ENCODE results near the gene MLN. TPM values are rescaled to one million over a fixed set of nuclear protein-coding genes. Genes with fewer than 3 reads are reported as not detected.

MLN gene
- total and polyA plus RNA-seq, 2 of the 4 experiments (the other 2 are of a cell fraction) = not detected

DNA sequence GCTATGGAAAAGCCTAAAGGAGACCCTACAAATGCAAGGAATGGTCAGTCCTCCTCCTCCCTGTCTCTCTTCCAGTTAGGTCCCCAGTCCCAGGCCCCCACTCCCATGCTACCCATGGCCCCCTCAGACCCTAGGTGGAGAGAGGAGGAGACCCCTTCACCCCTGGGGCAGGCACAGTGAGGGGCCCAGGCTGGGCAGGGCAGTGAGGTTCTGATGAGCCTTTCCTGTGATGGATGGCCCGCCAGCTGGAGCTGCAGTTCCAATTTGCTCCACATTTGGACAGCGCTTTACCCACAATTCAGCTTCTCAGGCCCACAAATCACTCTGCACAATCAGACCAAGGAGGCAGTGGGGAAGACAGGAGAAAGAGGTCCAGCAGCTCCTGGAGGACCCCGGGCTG lies 37.3 kb upstream of the MLN start:
- peak overlapping the region; percentile 64 for H3K27ac ChIP-seq (ENCODE audit: insufficient read depth, low read length)
- H2BK120ac ChIP-seq (ENCODE audit: low read depth, low read length) = peak overlapping the region; percentile 96
- ChIA-PET POLR2A (ENCODE audit: unreplicated experiment) (no interaction called here), CTCF (interaction anchor here (1.1 to 1.6 kb wide), 4 partner anchors 10 to 130 kb away, joined by 3 to 5 read pairs (median 4); partner anchors contain the start of gene UQCC2)
- H3K9ac ChIP-seq (ENCODE audit: low read depth, low read length) = no peak overlapping the region
- no CpG with 5 or more reads among the region's 3 CpGs for WGBS, 2 experiments (ENCODE audit: extremely low coverage in 2 of 2, insufficient read length in 1 of 2)
- H2AFZ ChIP-seq (replicated peaks; ENCODE audit: low read length, poor library complexity) = no peak overlapping the region
- no peak overlapping the region for H2AK9ac ChIP-seq (replicated peaks; ENCODE audit: low read depth, low read length, poor library complexity)
- intact Hi-C loops (cut with micrococcal nuclease) = loop anchor here (2.0 kb wide), 2 partner anchors 52 to 70 kb away; partner anchors contain the start of gene LEMD2
- no peaks in the 10 kb centered on the region for H3K27me3 ChIP-seq (ENCODE audit: control insufficient read depth, insufficient read depth, low read length)
- peak overlapping the region; percentile 84 for H2BK5ac ChIP-seq (ENCODE audit: low read depth, low read length, poor library complexity, severe bottlenecking)
- in situ Hi-C loops (cut with MboI; ENCODE audit: low sequenced_read_pairs) = no loop called here
- no peak overlapping the region for H3K4me3 ChIP-seq (ENCODE audit: insufficient read depth, low read depth, low read length)
- H3K79me1 ChIP-seq (ENCODE audit: low read depth in 1 of 2, low read length in 2 of 2) = peaks cover 0 to 14% of the 10 kb centered on the region in 2 experiments; a peak in 1 of 4 replicates
- dilution Hi-C loops (cut with HindIII; ENCODE audit: low sequenced_read_pairs, unreplicated experiment) = no loop called here
- H2BK20ac ChIP-seq (ENCODE audit: low read depth, low read length) = peak overlapping the region; percentile 97
- BruUV-seq (replicated peaks) = no TSS peak
- ATAC-seq (ENCODE audit: low read depth) (no peak), DNase-seq (no peak)
- peak overlapping the region; percentile 68 for H3K23ac ChIP-seq (ENCODE audit: low read depth, low read length)
- no peaks in the 10 kb centered on the region for H3K36me3 ChIP-seq (ENCODE audit: control insufficient read depth, insufficient read depth, low read length)
- H2BK15ac ChIP-seq (ENCODE audit: low read depth, low read length) = peak overlapping the region; percentile 64; the same call in 2 of the 3 replicates
- H4K8ac ChIP-seq (ENCODE audit: low read depth in 2 of 2, low read length in 2 of 2) = peak overlapping the region; percentile 24 to 89; a peak in 3 of 4 replicates
- peak overlapping the region; percentile 83 for H2AK5ac ChIP-seq (ENCODE audit: low read depth, low read length)
- peak overlapping the region; percentile 39 for H3K18ac ChIP-seq (ENCODE audit: low read depth, low read length)
- H3K14ac ChIP-seq (replicated peaks; ENCODE audit: low read depth, low read length) = peak overlapping the region; percentile 71; the same call in 1 of the 2 replicates
- H3K4ac ChIP-seq (ENCODE audit: low read depth, low read length) = peak overlapping the region; percentile 96
- TF ChIP-seq SMC3 (IDR thresholded peaks at IDR 0.05; ENCODE audit: low read depth, low read length) = no peak
- TF ChIP-seq, protein P1, sequence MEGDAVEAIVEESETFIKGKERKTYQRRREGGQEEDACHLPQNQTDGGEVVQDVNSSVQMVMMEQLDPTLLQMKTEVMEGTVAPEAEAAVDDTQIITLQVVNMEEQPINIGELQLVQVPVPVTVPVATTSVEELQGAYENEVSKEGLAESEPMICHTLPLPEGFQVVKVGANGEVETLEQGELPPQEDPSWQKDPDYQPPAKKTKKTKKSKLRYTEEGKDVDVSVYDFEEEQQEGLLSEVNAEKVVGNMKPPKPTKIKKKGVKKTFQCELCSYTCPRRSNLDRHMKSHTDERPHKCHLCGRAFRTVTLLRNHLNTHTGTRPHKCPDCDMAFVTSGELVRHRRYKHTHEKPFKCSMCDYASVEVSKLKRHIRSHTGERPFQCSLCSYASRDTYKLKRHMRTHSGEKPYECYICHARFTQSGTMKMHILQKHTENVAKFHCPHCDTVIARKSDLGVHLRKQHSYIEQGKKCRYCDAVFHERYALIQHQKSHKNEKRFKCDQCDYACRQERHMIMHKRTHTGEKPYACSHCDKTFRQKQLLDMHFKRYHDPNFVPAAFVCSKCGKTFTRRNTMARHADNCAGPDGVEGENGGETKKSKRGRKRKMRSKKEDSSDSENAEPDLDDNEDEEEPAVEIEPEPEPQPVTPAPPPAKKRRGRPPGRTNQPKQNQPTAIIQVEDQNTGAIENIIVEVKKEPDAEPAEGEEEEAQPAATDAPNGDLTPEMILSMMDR (conservative IDR thresholded peaks at IDR 0.05; ENCODE audit: low read depth, low read length) = no peak
- TF ChIP-seq FOS (IDR thresholded peaks at IDR 0.05; ENCODE audit: low read depth, low read length) = no peak
- TF ChIP-seq RCOR1 (IDR thresholded peaks at IDR 0.05; ENCODE audit: insufficient replicate concordance, low read length) = no peak
- TF ChIP-seq MAZ (IDR thresholded peaks at IDR 0.05; ENCODE audit: borderline replicate concordance, low read depth, low read length) = no peak
- TF ChIP-seq CEBPB (IDR thresholded peaks at IDR 0.05; ENCODE audit: low read depth, low read length) = no peak
- TF ChIP-seq MXI1 (IDR thresholded peaks at IDR 0.05; ENCODE audit: borderline replicate concordance, low read depth, low read length) = no peak
- no peak for TF ChIP-seq NFE2L2 (IDR thresholded peaks at IDR 0.05; ENCODE audit: low read depth, low read length)
- TF ChIP-seq, protein P2, sequence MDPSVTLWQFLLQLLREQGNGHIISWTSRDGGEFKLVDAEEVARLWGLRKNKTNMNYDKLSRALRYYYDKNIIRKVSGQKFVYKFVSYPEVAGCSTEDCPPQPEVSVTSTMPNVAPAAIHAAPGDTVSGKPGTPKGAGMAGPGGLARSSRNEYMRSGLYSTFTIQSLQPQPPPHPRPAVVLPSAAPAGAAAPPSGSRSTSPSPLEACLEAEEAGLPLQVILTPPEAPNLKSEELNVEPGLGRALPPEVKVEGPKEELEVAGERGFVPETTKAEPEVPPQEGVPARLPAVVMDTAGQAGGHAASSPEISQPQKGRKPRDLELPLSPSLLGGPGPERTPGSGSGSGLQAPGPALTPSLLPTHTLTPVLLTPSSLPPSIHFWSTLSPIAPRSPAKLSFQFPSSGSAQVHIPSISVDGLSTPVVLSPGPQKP (IDR thresholded peaks at IDR 0.05; ENCODE audit: borderline replicate concordance, low read depth, low read length) = no peak
- TF ChIP-seq BHLHE40 (IDR thresholded peaks at IDR 0.05; ENCODE audit: low read depth, low read length) = no peak
- TF ChIP-seq, protein P3, sequence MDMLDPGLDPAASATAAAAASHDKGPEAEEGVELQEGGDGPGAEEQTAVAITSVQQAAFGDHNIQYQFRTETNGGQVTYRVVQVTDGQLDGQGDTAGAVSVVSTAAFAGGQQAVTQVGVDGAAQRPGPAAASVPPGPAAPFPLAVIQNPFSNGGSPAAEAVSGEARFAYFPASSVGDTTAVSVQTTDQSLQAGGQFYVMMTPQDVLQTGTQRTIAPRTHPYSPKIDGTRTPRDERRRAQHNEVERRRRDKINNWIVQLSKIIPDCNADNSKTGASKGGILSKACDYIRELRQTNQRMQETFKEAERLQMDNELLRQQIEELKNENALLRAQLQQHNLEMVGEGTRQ (IDR thresholded peaks at IDR 0.05; ENCODE audit: low read depth, low read length) = no peak
- TF ChIP-seq POLR2A (IDR thresholded peaks at IDR 0.05; ENCODE audit: low read depth, low read length) = no peak
- TF ChIP-seq RAD21 (IDR thresholded peaks at IDR 0.05; ENCODE audit: low read length) = no peak
- no peak for TF ChIP-seq RFX5 (IDR thresholded peaks at IDR 0.05; ENCODE audit: low read depth, low read length)
- TF ChIP-seq CHD1 (IDR thresholded peaks at IDR 0.05; ENCODE audit: low read depth, low read length) = no peak
- TF ChIP-seq MAFK (IDR thresholded peaks at IDR 0.05; ENCODE audit: low read depth, low read length) = no peak
- no peak overlapping the region for H3K4me2 ChIP-seq (ENCODE audit: low read depth, low read length)
- peaks cover 40% of the 10 kb centered on the region for H3K4me1 ChIP-seq (ENCODE audit: control insufficient read depth, insufficient read depth, low read length)
- H4K91ac ChIP-seq (ENCODE audit: insufficient read depth, low read depth, low read length) = peak overlapping the region; percentile 90
- H4K5ac ChIP-seq (ENCODE audit: low read depth, low read length) = peak overlapping the region; percentile 1; the same call in 1 of the 2 replicates
- no peaks in the 10 kb centered on the region for H3K9me3 ChIP-seq (ENCODE audit: control insufficient read depth, insufficient read depth, low read length)
- peaks cover 39% of the 10 kb centered on the region for H3K9me1 ChIP-seq (ENCODE audit: insufficient read depth, low read length)
- no peak overlapping the region for H3K56ac ChIP-seq (ENCODE audit: extremely low read depth, insufficient read depth, low read length)
- no peaks in the 10 kb centered on the region for H4K20me1 ChIP-seq (ENCODE audit: insufficient read depth, low read length)
